HL-60/S4 treated with retinoic acid at 250 ng/mL for 4 days and 3 days (cell line): ENCODE data around the gene ZNF320.
"Not testable (repeated sequence)": the region's sequence is repeated elsewhere in the genome, so short reads cannot be mapped to it uniquely, and the experiment has no call there.

Source experiments
- in situ Hi-C: fragments of 300-500 bp; cut with MboI; formaldehyde crosslinking; loops from 2 replicates; pipeline ENCODE4 v1.7.0; 2022; ENCODE audit warnings: low sequenced_read_pairs

The ZNF320 gene

GRCh38 chr19:52922841-52923777 lies 25.7 kb upstream of the ZNF320 start, which contains the start of gene ZNF888:
Gene ZNF888 (minus strand): TSS chr19:52923428. CDS start chr19:52917873, 5,555 bp downstream.
- in situ Hi-C loops, result no loop called here

GRCh38 chr19:52917531-52917930 lies 20.1 kb upstream of the ZNF320 start:
- in situ Hi-C loops, result no loop called here

GRCh38 chr19:52910648-52911047 lies 13.2 kb upstream of the ZNF320 start:
- in situ Hi-C loops, result no loop called here

- in situ Hi-C loops, result not testable (repeated sequence)
Measured at GRCh38 chr19:52904052-52904780, 6.8 kb upstream of the ZNF320 start.

GRCh38 chr19:52901842-52902241 lies 4.4 kb upstream of the ZNF320 start:
- in situ Hi-C loops, result no loop called here

- in situ Hi-C loops, result not testable (repeated sequence)
Measured at GRCh38 chr19:52898596-52898995, 1.2 kb upstream of the ZNF320 start.

GRCh38 chr19:52898101-52898500 lies 666 bp upstream of the ZNF320 start:
- in situ Hi-C loops, result no loop called here

- in situ Hi-C loops, result no loop called here
Measured at GRCh38 chr19:52896431-52897137, 851 bp downstream of the ZNF320 start.

GRCh38 chr19:52891336-52891735 lies 6.1 kb downstream of the ZNF320 start:
- in situ Hi-C loops, result no loop called here

- in situ Hi-C loops, result no loop called here
Measured at GRCh38 chr19:52889931-52890330, 7.5 kb downstream of the ZNF320 start.

- in situ Hi-C loops, result no loop called here
Measured at GRCh38 chr19:52889076-52889475, 8.4 kb downstream of the ZNF320 start.

GRCh38 chr19:52880895-52881389 lies 16.5 kb downstream of the ZNF320 start:
- in situ Hi-C loops, result no loop called here

- in situ Hi-C loops, result not testable (repeated sequence)
Measured at GRCh38 chr19:52872996-52873395, 24.4 kb downstream of the ZNF320 start.

- in situ Hi-C loops, result no loop called here
Measured at GRCh38 chr19:52871466-52871865, 26.0 kb downstream of the ZNF320 start.

GRCh38 chr19:52868031-52868430 lies 29.4 kb downstream of the ZNF320 start:
- in situ Hi-C loops, result not testable (repeated sequence)

- in situ Hi-C loops, result not testable (repeated sequence)
Measured at GRCh38 chr19:52857378-52858191, 39.9 kb downstream of the ZNF320 start, which contains the start of gene ZNF468. Gene ZNF468 (minus strand): TSS chr19:52857619. CDS start chr19:52854272, 3,347 bp downstream.

- in situ Hi-C loops, result not testable (repeated sequence)
Measured at GRCh38 chr19:52856540-52857377, 40.7 kb downstream of the ZNF320 start.
